Right ventricle myocardium superior (tissue), 1 donor: Measurements from ENCODE around the gene NAPSA. TPM values are rescaled to one million over a fixed set of nuclear protein-coding genes. Genes with fewer than 3 reads are reported as not detected.

Experiments
- ATAC-seq: fragments of 200-7000 bp; cut with Tn5 transposase; one replicate; pipeline ENCODE4 v1.9.1; 2020; ENCODE audit warnings: mild to moderate bottlenecking; ENCODE audit not compliant: poor library complexity
- DNase-seq: peaks from one replicate; pipeline ENCODE4 v3.0.0-alpha.2; 2020
- intact Hi-C: fragments of 100-400 bp; cut with DNase I; formaldehyde crosslinking; loops from one replicate; pipeline ENCODE4 v1.11.2; 2022
- total RNA-seq: library from RNA; stranded (reverse); fragmentation: NEBNext Ultra II Directional; extraction: Animal tissue kit (Norgen Biotek cat#: 25700); gene quantifications from one replicate; pipeline ENCODE4 v1.2.1, GENCODE V29; 2021
- donor health status: DM: no; HTN: yes; CAD: no; lungs with severe emphysema.

NAPSA gene
- total RNA-seq, 1 donor from 2014 or later, result 0.40 TPM

DNA sequence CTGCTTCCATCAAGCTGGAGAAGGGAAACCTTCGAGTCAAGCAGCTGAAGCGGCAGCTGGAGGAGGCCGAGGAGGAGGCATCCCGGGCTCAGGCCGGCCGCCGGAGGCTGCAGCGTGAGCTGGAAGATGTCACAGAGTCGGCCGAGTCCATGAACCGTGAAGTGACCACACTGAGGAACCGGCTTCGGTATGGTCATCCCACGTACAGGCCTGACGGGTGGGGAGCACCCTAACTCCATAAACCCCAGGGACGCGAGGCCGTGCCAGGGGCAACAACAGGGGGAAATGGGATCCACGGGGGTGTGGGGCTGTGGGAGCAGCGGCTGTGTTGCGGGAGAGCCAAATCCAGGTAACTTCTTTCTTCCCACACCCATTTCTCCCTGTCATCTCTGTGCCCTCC lies 56.4 kb downstream of the NAPSA start:
- intact Hi-C loops, result no loop called here
- no peak for ATAC-seq
- DNase-seq, result no peak

Other genes starting within 250 kb of the NAPSA start
- not detected for gene IZUMO2, start 202.4 kb downstream of the NAPSA start, total RNA-seq
- gene MYH14, start 162.0 kb downstream of the NAPSA start, total RNA-seq, result 121 TPM
- 2.0 TPM for gene KCNC3, start 36.3 kb downstream of the NAPSA start, total RNA-seq
- 68.4 TPM for gene NR1H2, start 10.8 kb upstream of the NAPSA start, total RNA-seq
- 7.8 TPM for gene POLD1, start 18.7 kb upstream of the NAPSA start, total RNA-seq
- not detected for gene SPIB, start 53.3 kb upstream of the NAPSA start, total RNA-seq
- not detected for gene MYBPC2, start 67.3 kb upstream of the NAPSA start, total RNA-seq
- 68.7 TPM for gene EMC10, start 110.9 kb upstream of the NAPSA start, total RNA-seq
- 2.0 TPM for gene GARIN5A, start 111.2 kb upstream of the NAPSA start, total RNA-seq
- 39.8 TPM for gene JOSD2, start 145.6 kb upstream of the NAPSA start, total RNA-seq
- gene ASPDH, start 148.3 kb upstream of the NAPSA start, total RNA-seq, result not detected
- gene LRRC4B, start 202.8 kb upstream of the NAPSA start, total RNA-seq, result 1.0 TPM